ENCODE measurements around the gene TOP1.

- TF ChIP-seq CTCF (IDR thresholded peaks at IDR 0.05) (no peak), POLR2A (IDR thresholded peaks at IDR 0.05) (no peak)
Measured at GRCh38 chr20:41023549-41023948, 5.1 kb upstream of the TOP1 start.
